ENCODE data around the gene RGN.
A peak's percentile ranks its signal among the peaks of the same experiment; 100 is the strongest.
"Not testable (repeated sequence)": the region's sequence is repeated elsewhere in the genome, so short reads cannot be mapped to it uniquely, and the experiment has no call there.

RGN gene

GRCh38 chrX:47078129-47079043 lies at the start of gene RGN:
Gene RGN (plus strand): TSS chrX:47078443. CDS start chrX:47081145, 2,702 bp downstream.
- DNase-seq: no peak

- DNase-seq: peak in 1 of 2 donors; percentile 44
Measured at GRCh38 chrX:47030339-47030738, 47.9 kb upstream of the RGN start.

GRCh38 chrX:47047989-47048388 lies 30.3 kb upstream of the RGN start:
- DNase-seq: no peak

- no peak for DNase-seq
Measured at GRCh38 chrX:47059142-47059874, 18.9 kb upstream of the RGN start.

- no peak for DNase-seq
Measured at GRCh38 chrX:47060708-47061107, 17.5 kb upstream of the RGN start.

- no peak for DNase-seq
Measured at GRCh38 chrX:47061238-47061919, 16.9 kb upstream of the RGN start.

- DNase-seq: no peak
Measured at GRCh38 chrX:47063179-47063578, 15.1 kb upstream of the RGN start.

- no peak for DNase-seq
Measured at GRCh38 chrX:47068214-47068613, 10.0 kb upstream of the RGN start.

- no peak for DNase-seq
Measured at GRCh38 chrX:47068720-47069119, 9.5 kb upstream of the RGN start.

- no peak for DNase-seq
Measured at GRCh38 chrX:47080215-47080914, 2.1 kb downstream of the RGN start.

GRCh38 chrX:47080915-47081236 lies 2.6 kb downstream of the RGN start:
- no peak for DNase-seq

GRCh38 chrX:47091149-47091775 lies 13.0 kb downstream of the RGN start:
- DNase-seq: no peak

- DNase-seq: peak in 1 of 2 donors; percentile 21
Measured at GRCh38 chrX:47093248-47093647, 15.0 kb downstream of the RGN start.

- no peak for DNase-seq
Measured at GRCh38 chrX:47093860-47094259, 15.6 kb downstream of the RGN start.

- no peak for DNase-seq
Measured at GRCh38 chrX:47097018-47097417, 18.8 kb downstream of the RGN start.

GRCh38 chrX:47098338-47099094 lies 20.3 kb downstream of the RGN start:
- DNase-seq: no peak

- DNase-seq: no peak
Measured at GRCh38 chrX:47101206-47101605, 23.0 kb downstream of the RGN start.

- not testable (repeated sequence) for DNase-seq
Measured at GRCh38 chrX:47110936-47111615, 32.8 kb downstream of the RGN start.

GRCh38 chrX:47112316-47112954 lies 34.2 kb downstream of the RGN start:
- no peak for DNase-seq

- DNase-seq: not testable (repeated sequence)
Measured at GRCh38 chrX:47116551-47117110, 38.4 kb downstream of the RGN start.
